ENCODE measurements around the gene FAM25A.
"Not testable (repeated sequence)": the region's sequence is repeated elsewhere in the genome, so short reads cannot be mapped to it uniquely, and the experiment has no call there.

- not testable (repeated sequence) for TF ChIP-seq POLR2A, CTCF, EP300, POLR2AphosphoS5 (IDR thresholded peaks at IDR 0.05)
These were observed 10.9 kb upstream of the FAM25A start for GRCh38 chr10:87009134-87009696.
